IMR-90 (cell line): ENCODE measurements around the gene PPP3R2. TPM values are rescaled to one million over a fixed set of nuclear protein-coding genes. Genes with fewer than 3 reads are reported as not detected.

ENCODE experiments used
- ATAC-seq: fragments of 200-7000 bp; cut with Tn5 transposase; 2 replicates; pipeline ENCODE4 v1.9.1; 2020; ENCODE audit warnings: low read depth, mild to moderate bottlenecking, moderate library complexity
- BruUV-seq: library from RNA; stranded (reverse); fragments of 400-500 nt; replicated peaks from 2 replicates; lab custom pipeline; 2021; lab: Mats Ljungman, UMichigan
- CTCF ChIA-PET: fragments of 300-600 bp; formaldehyde crosslinking; extraction: SDS; loops from one replicate; lab custom pipeline; 2021; ENCODE audit warnings: antibody characterized with exemption; lab: Yijun Ruan, JAX
- POLR2A ChIA-PET: fragments of 300-600 bp; sonication (Branson Sonifier 250); formaldehyde crosslinking; loops from one replicate; lab custom pipeline; 2022; ENCODE audit warnings: antibody characterized with exemption; ENCODE audit not compliant: unreplicated experiment; lab: Charles Lee
- DNase-seq: peaks from one replicate; pipeline ENCODE4 v3.0.0; 2013
- H2AFZ ChIP-seq: replicated peaks from 2 replicates; pipeline ENCODE3; 2013; ENCODE audit warnings: low read length, mild to moderate bottlenecking; ENCODE audit not compliant: poor library complexity
- H2AK5ac ChIP-seq: 2 replicates; pipeline ENCODE4 v1.6.1; 2013; ENCODE audit warnings: low read depth, low read length, inconsistent platforms
- H2AK9ac ChIP-seq: replicated peaks from 2 replicates; pipeline ENCODE3; 2013; ENCODE audit warnings: mild to moderate bottlenecking, low read depth, low read length, moderate library complexity; ENCODE audit not compliant: poor library complexity
- H2BK120ac ChIP-seq: 2 replicates; pipeline ENCODE4 v1.6.1; 2013; ENCODE audit warnings: low read depth, low read length, inconsistent platforms
- H2BK15ac ChIP-seq: 3 replicates; pipeline ENCODE4 v1.6.1; 2013; ENCODE audit warnings: low read depth, low read length, inconsistent platforms
- H2BK20ac ChIP-seq: 2 replicates; pipeline ENCODE4 v1.6.1; 2013; ENCODE audit warnings: low read depth, mild to moderate bottlenecking, inconsistent platforms, low read length, moderate library complexity
- H2BK5ac ChIP-seq: 2 replicates; pipeline ENCODE4 v1.6.1; 2013; ENCODE audit warnings: mild to moderate bottlenecking, low read depth, low read length, inconsistent platforms; ENCODE audit not compliant: poor library complexity, severe bottlenecking
- H3K14ac ChIP-seq: replicated peaks from 2 replicates; pipeline ENCODE4 v1.6.1; 2013; ENCODE audit warnings: low read depth, low read length, inconsistent platforms
- H3K18ac ChIP-seq: 2 replicates; pipeline ENCODE4 v1.6.1; 2013; ENCODE audit warnings: low read depth, low read length, control low read depth
- H3K23ac ChIP-seq: 2 replicates; pipeline ENCODE4 v1.6.1; 2013; ENCODE audit warnings: low read depth, low read length, inconsistent platforms
- H3K27ac ChIP-seq: 2 replicates; pipeline ENCODE4 v1.5.1; 2013; ENCODE audit warnings: mild to moderate bottlenecking, control low read depth, low read length; ENCODE audit not compliant: insufficient read depth
- H3K27me3 ChIP-seq: 2 replicates; pipeline ENCODE4 v1.6.1; 2013; ENCODE audit warnings: low read length; ENCODE audit not compliant: control insufficient read depth, insufficient read depth
- H3K36me3 ChIP-seq: 2 replicates; pipeline ENCODE4 v1.6.1; 2013; ENCODE audit warnings: low read length, mixed read lengths; ENCODE audit not compliant: control insufficient read depth, insufficient read depth
- H3K4ac ChIP-seq: 2 replicates; pipeline ENCODE4 v1.6.1; 2013; ENCODE audit warnings: low read depth, low read length, inconsistent platforms
- H3K4me1 ChIP-seq: 2 replicates; pipeline ENCODE4 v1.6.1; 2013; ENCODE audit warnings: low read length, mixed read lengths; ENCODE audit not compliant: control insufficient read depth, insufficient read depth
- H3K4me2 ChIP-seq: 2 replicates; pipeline ENCODE4 v1.6.1; 2013; ENCODE audit warnings: low read depth, mild to moderate bottlenecking, control low read depth, low read length, moderate library complexity
- H3K4me3 ChIP-seq: 2 replicates; pipeline ENCODE4 v1.5.1; 2013; ENCODE audit warnings: low read depth, mild to moderate bottlenecking, control low read depth, low read length, moderate library complexity; ENCODE audit not compliant: insufficient read depth
- H3K56ac ChIP-seq: 2 replicates; pipeline ENCODE4 v1.6.1; 2013; ENCODE audit warnings: low read length, inconsistent platforms; ENCODE audit not compliant: insufficient read depth; ENCODE audit errors: extremely low read depth
- H3K79me1 ChIP-seq, 2 experiments: 2 replicates each; pipeline ENCODE4 v1.6.1; 2013; ENCODE audit warnings: low read length in 2 of 2, inconsistent platforms in 1 of 2, low read depth in 1 of 2
- H3K9ac ChIP-seq: 2 replicates; pipeline ENCODE4 v1.6.1; 2013; ENCODE audit warnings: low read depth, low read length, control low read depth
- H3K9me1 ChIP-seq: 2 replicates; pipeline ENCODE4 v1.6.1; 2013; ENCODE audit warnings: low read length, inconsistent platforms; ENCODE audit not compliant: insufficient read depth
- H3K9me3 ChIP-seq: 2 replicates; pipeline ENCODE4 v1.6.1; 2013; ENCODE audit warnings: low read length; ENCODE audit not compliant: control insufficient read depth, insufficient read depth
- H4K20me1 ChIP-seq: 2 replicates; pipeline ENCODE4 v1.6.1; 2013; ENCODE audit warnings: low read length, inconsistent platforms; ENCODE audit not compliant: insufficient read depth
- H4K5ac ChIP-seq: 2 replicates; pipeline ENCODE4 v1.6.1; 2013; ENCODE audit warnings: mild to moderate bottlenecking, low read depth, low read length, control low read depth
- H4K8ac ChIP-seq, 2 experiments: 2 replicates each; pipeline ENCODE4 v1.6.1; 2013; ENCODE audit warnings: low read depth in 2 of 2, low read length in 2 of 2, control low read depth in 1 of 2, inconsistent platforms in 1 of 2
- H4K91ac ChIP-seq: 2 replicates; pipeline ENCODE4 v1.6.1; 2013; ENCODE audit warnings: low read depth, low read length, inconsistent platforms; ENCODE audit not compliant: insufficient read depth
- BHLHE40 ChIP-seq: fragments of 150-350 bp; IDR thresholded peaks from 2 replicates; pipeline ENCODE4 v1.6.1; 2016; ENCODE audit warnings: mild to moderate bottlenecking, low read depth, low read length
- CEBPB ChIP-seq: IDR thresholded peaks from 2 replicates; pipeline ENCODE4 v1.6.1; 2012; ENCODE audit warnings: low read depth, low read length, improper control_type of control experiment
- CHD1 ChIP-seq: IDR thresholded peaks from 2 replicates; pipeline ENCODE4 v1.6.1; 2012; ENCODE audit warnings: low read depth, low read length, improper control_type of control experiment
- CTCF ChIP-seq: conservative IDR thresholded peaks from 2 replicates; pipeline ENCODE4 v1.5.1; 2012; ENCODE audit warnings: mild to moderate bottlenecking, low read depth, low read length, improper control_type of control experiment
- FOS ChIP-seq: fragments of 150-350 bp; IDR thresholded peaks from 2 replicates; pipeline ENCODE4 v1.6.1; 2016; ENCODE audit warnings: low read depth, low read length
- MAFK ChIP-seq: IDR thresholded peaks from 2 replicates; pipeline ENCODE4 v1.6.1; 2012; ENCODE audit warnings: low read depth, low read length, improper control_type of control experiment
- MAZ ChIP-seq: IDR thresholded peaks from 2 replicates; pipeline ENCODE4 v1.6.1; 2012; ENCODE audit warnings: low read depth, mild to moderate bottlenecking, low read length, improper control_type of control experiment, moderate library complexity, borderline replicate concordance
- MXI1 ChIP-seq: IDR thresholded peaks from 2 replicates; pipeline ENCODE4 v1.6.1; 2012; ENCODE audit warnings: low read depth, mild to moderate bottlenecking, low read length, moderate library complexity, borderline replicate concordance
- NFE2L2 ChIP-seq: fragments of 150-350 bp; IDR thresholded peaks from 2 replicates; pipeline ENCODE4 v1.6.1; 2016; ENCODE audit warnings: low read depth, mild to moderate bottlenecking, low read length
- POLR2A ChIP-seq: IDR thresholded peaks from 2 replicates; pipeline ENCODE4 v1.6.1; 2012; ENCODE audit warnings: mild to moderate bottlenecking, low read depth, low read length
- RAD21 ChIP-seq: IDR thresholded peaks from 2 replicates; pipeline ENCODE4 v1.6.1; 2012; ENCODE audit warnings: low read length, improper control_type of control experiment
- RCOR1 ChIP-seq: IDR thresholded peaks from 2 replicates; pipeline ENCODE4 v1.6.1; 2012; ENCODE audit warnings: mild to moderate bottlenecking, low read length, improper control_type of control experiment; ENCODE audit not compliant: insufficient replicate concordance
- RFX5 ChIP-seq: IDR thresholded peaks from 2 replicates; pipeline ENCODE4 v1.8.0; 2012; ENCODE audit warnings: low read depth, mild to moderate bottlenecking, low read length, moderate library complexity
- SMC3 ChIP-seq: fragments of 150-350 bp; IDR thresholded peaks from 2 replicates; pipeline ENCODE4 v1.6.1; 2016; ENCODE audit warnings: low read depth, mild to moderate bottlenecking, antibody characterized with exemption, low read length, moderate library complexity
- WGBS, 2 experiments: methylation state at CpG; one replicate each; pipeline versions ENCODE4 v1.1.5 to v1.1.7; 2013; ENCODE audit warnings: missing lambda C conversion rate in 2 of 2; ENCODE audit not compliant: insufficient read length in 1 of 2; ENCODE audit errors: extremely low coverage in 2 of 2; 5-methylcytosine and 5-hydroxymethylcytosine counted together
- dilution Hi-C: fragments of 300-500 bp; cut with HindIII; formaldehyde crosslinking; loops from one replicate; pipeline ENCODE4 v1.14.3; 2018; ENCODE audit warnings: low sequenced_read_pairs; ENCODE audit not compliant: unreplicated experiment
- in situ Hi-C: fragments of 300-500 bp; cut with MboI; formaldehyde crosslinking; loops from 3 replicates; pipeline ENCODE4 v1.14.3; 2019; ENCODE audit warnings: low sequenced_read_pairs, inconsistent platforms, mixed read lengths
- intact Hi-C: fragments of 100-400 bp; cut with micrococcal nuclease; formaldehyde crosslinking; loops from 2 replicates; pipeline ENCODE4 v1.10.0; 2022
- polyA plus RNA-seq, 3 experiments: library from polyadenylated mRNA; depleted of rRNA; stranded (reverse); fragments of >200 nt; gene quantifications; 2 replicates each; pipeline ENCODE4 v1.2.3, GENCODE V29; 2012; ENCODE audit warnings: low replicate concordance in 1 of 3
- total RNA-seq: library from RNA; depleted of rRNA; stranded (reverse); fragments of >200 nt; gene quantifications from 2 replicates; pipeline ENCODE4 v1.2.3, GENCODE V29; 2012
- TF ChIP-seq, protein P1 (sequence below): fragments of 150-350 bp; IDR thresholded peaks from 2 replicates; pipeline ENCODE4 v1.6.1; 2017; ENCODE audit warnings: mild to moderate bottlenecking, antibody characterized with exemption, low read length, low read depth
- TF ChIP-seq, protein P2 (sequence below): fragments of 150-350 bp; IDR thresholded peaks from 2 replicates; pipeline ENCODE4 v1.6.1; 2016; ENCODE audit warnings: low read depth, mild to moderate bottlenecking, low read length, moderate library complexity, borderline replicate concordance

Gene PPP3R2
- total and polyA plus RNA-seq, 2 of the 4 experiments (the other 2 are of a cell fraction), result not detected

DNA sequence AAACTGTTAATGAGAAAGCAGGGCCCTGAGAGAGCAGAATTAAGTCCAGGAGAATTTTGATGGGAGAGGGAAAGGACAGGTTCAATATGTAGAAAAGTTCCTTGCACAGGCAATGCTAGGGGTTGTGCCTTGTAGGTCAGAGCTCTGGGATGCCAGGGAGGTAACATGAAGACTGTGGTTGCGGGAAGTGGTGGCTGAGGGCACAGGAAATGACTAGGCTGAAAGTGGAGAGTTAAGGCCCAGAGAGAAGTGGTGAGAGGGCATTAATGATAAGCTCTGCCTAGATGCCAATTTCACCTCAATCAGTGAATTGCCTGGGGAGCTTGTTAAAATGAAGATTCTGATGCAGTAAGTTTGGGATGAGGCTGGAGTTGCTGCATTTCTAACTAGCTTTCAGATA lies 31.5 kb upstream of the PPP3R2 start:
- Histone ChIP-seq H3K79me1 (no peaks in the 10 kb centered on the region), H3K4ac (no peak overlapping the region), H3K23ac (no peak overlapping the region), H2AFZ (no peak overlapping the region), H3K4me1 (no peaks in the 10 kb centered on the region), H2BK120ac (no peak overlapping the region), H2AK9ac (no peak overlapping the region), H4K5ac (no peak overlapping the region), H2BK5ac (no peak overlapping the region), H3K4me3 (no peak overlapping the region), H4K8ac (no peak overlapping the region), H3K56ac (no peak overlapping the region), H3K36me3 (no peaks in the 10 kb centered on the region), H3K4me2 (no peak overlapping the region), H3K27ac (no peak overlapping the region), H4K91ac (no peak overlapping the region), H4K20me1 (no peaks in the 10 kb centered on the region), H2BK20ac (no peak overlapping the region), H2BK15ac (no peak overlapping the region), H3K9me1 (no peaks in the 10 kb centered on the region), H3K18ac (no peak overlapping the region), H3K14ac (no peak overlapping the region), H3K9ac (no peak overlapping the region), H3K27me3 (no peaks in the 10 kb centered on the region), H3K9me3 (no peaks in the 10 kb centered on the region), H2AK5ac (no peak overlapping the region)
- TF ChIP-seq, protein P1, sequence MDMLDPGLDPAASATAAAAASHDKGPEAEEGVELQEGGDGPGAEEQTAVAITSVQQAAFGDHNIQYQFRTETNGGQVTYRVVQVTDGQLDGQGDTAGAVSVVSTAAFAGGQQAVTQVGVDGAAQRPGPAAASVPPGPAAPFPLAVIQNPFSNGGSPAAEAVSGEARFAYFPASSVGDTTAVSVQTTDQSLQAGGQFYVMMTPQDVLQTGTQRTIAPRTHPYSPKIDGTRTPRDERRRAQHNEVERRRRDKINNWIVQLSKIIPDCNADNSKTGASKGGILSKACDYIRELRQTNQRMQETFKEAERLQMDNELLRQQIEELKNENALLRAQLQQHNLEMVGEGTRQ, result no peak
- TF ChIP-seq RAD21, result no peak
- TF ChIP-seq CHD1, result no peak
- TF ChIP-seq, protein P2, sequence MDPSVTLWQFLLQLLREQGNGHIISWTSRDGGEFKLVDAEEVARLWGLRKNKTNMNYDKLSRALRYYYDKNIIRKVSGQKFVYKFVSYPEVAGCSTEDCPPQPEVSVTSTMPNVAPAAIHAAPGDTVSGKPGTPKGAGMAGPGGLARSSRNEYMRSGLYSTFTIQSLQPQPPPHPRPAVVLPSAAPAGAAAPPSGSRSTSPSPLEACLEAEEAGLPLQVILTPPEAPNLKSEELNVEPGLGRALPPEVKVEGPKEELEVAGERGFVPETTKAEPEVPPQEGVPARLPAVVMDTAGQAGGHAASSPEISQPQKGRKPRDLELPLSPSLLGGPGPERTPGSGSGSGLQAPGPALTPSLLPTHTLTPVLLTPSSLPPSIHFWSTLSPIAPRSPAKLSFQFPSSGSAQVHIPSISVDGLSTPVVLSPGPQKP, result no peak
- TF ChIP-seq RCOR1, result no peak
- TF ChIP-seq NFE2L2, result no peak
- no peak for TF ChIP-seq CEBPB
- TF ChIP-seq SMC3, result no peak
- TF ChIP-seq MAZ, result no peak
- TF ChIP-seq MAFK, result no peak
- TF ChIP-seq BHLHE40, result no peak
- TF ChIP-seq FOS, result no peak
- no peak for TF ChIP-seq CTCF
- TF ChIP-seq RFX5, result no peak
- TF ChIP-seq POLR2A, result no peak
- TF ChIP-seq MXI1, result no peak
- dilution Hi-C loops (no loop called here), in situ Hi-C loops (no loop called here), intact Hi-C loops (no loop called here)
- ATAC-seq (no peak), DNase-seq (no peak)
- CTCF ChIA-PET, result no interaction called here
- 43% methylated on average over 1 of the region's 1 CpG; no CpG with 5 or more reads in 1 of the 2 experiments for WGBS, 2 experiments
- no TSS peak for BruUV-seq
- POLR2A ChIA-PET, result no interaction called here
